WTC11 (cell line): ENCODE results near the gene KSR2. TPM values are rescaled to one million over a fixed set of nuclear protein-coding genes. Genes with fewer than 3 reads are reported as not detected.

Experiments used
- ATAC-seq: fragments of 200-7000 bp; cut with Tn5 transposase; 2 replicates; pipeline ENCODE4 v1.10.0; 2021; ENCODE audit warnings: mild to moderate bottlenecking, moderate library complexity
- CTCF ChIA-PET: fragments of 300-600 bp; sonication (Branson Sonifier 250); formaldehyde crosslinking; loops from one replicate; lab custom pipeline; 2021; ENCODE audit warnings: antibody characterized with exemption; lab: Charles Lee
- POLR2A ChIA-PET: fragments of 350-600 bp; sonication (Branson Sonifier 250); formaldehyde crosslinking; loops from one replicate; lab custom pipeline; 2021; ENCODE audit warnings: antibody characterized with exemption; lab: Charles Lee
- DNase-seq: peaks from one replicate; pipeline ENCODE4 v3.0.0; 2021; ENCODE audit warnings: low spot score
- H3K27ac Mint-ChIP-seq: 2 replicates; pipeline ENCODE4 v1.8.0; 2021; ENCODE audit warnings: mixed read lengths
- H3K27me3 Mint-ChIP-seq: 2 replicates; pipeline ENCODE4 v1.8.0; 2021; ENCODE audit warnings: low read depth, mild to moderate bottlenecking, moderate library complexity, mixed read lengths
- H3K36me3 Mint-ChIP-seq: 2 replicates; pipeline ENCODE4 v1.8.0; 2021; ENCODE audit warnings: mixed read lengths
- H3K4me1 Mint-ChIP-seq: 2 replicates; pipeline ENCODE4 v1.8.0; 2022; ENCODE audit warnings: mixed read lengths
- H3K4me3 Mint-ChIP-seq: 2 replicates; pipeline ENCODE4 v1.8.0; 2021; ENCODE audit warnings: mild to moderate bottlenecking, moderate library complexity, mixed read lengths
- H3K9me3 Mint-ChIP-seq: 2 replicates; pipeline ENCODE4 v1.8.0; 2021; ENCODE audit warnings: mixed read lengths
- ATF1 ChIP-seq: sonication (generic); formaldehyde crosslinking; IDR thresholded peaks from 2 replicates; pipeline ENCODE4 v1.8.1; 2023; ENCODE audit warnings: mild to moderate bottlenecking, moderate library complexity, missing genetic modification reagents
- CREM ChIP-seq: sonication (generic); formaldehyde crosslinking; IDR thresholded peaks from 2 replicates; pipeline ENCODE4 v1.8.1; 2022; ENCODE audit warnings: mild to moderate bottlenecking, missing genetic modification reagents, moderate library complexity
- EMX1 ChIP-seq: fragments of 250-450 bp; sonication (Bioruptor Pico); IDR thresholded peaks from 2 replicates; pipeline ENCODE4 v1.8.0; 2021; ENCODE audit warnings: mild to moderate bottlenecking
- ESRRA ChIP-seq: sonication (generic); formaldehyde crosslinking; IDR thresholded peaks from 2 replicates; pipeline ENCODE4 v1.8.1; 2022; ENCODE audit warnings: mild to moderate bottlenecking, missing genetic modification reagents, borderline replicate concordance
- JAZF1 ChIP-seq: fragments of 250-450 bp; sonication (Bioruptor Pico); IDR thresholded peaks from 2 replicates; pipeline ENCODE4 v1.9.0; 2021; ENCODE audit warnings: moderate library complexity, mild to moderate bottlenecking, inconsistent platforms
- MLX ChIP-seq: sonication (generic); formaldehyde crosslinking; IDR thresholded peaks from 2 replicates; pipeline ENCODE4 v1.8.1; 2023; ENCODE audit warnings: mild to moderate bottlenecking, missing genetic modification reagents, moderate library complexity
- NFATC4 ChIP-seq: fragments of 250-450 bp; sonication (Bioruptor Pico); IDR thresholded peaks from 2 replicates; pipeline ENCODE4 v1.9.0; 2021; ENCODE audit warnings: mild to moderate bottlenecking
- TCF7 ChIP-seq: sonication (generic); formaldehyde crosslinking; IDR thresholded peaks from 2 replicates; pipeline ENCODE4 v1.8.0; 2022; ENCODE audit warnings: mild to moderate bottlenecking, low read depth, missing genetic modification reagents, moderate library complexity
- ZBTB21 ChIP-seq: sonication (generic); formaldehyde crosslinking; IDR thresholded peaks from 2 replicates; pipeline ENCODE4 v1.8.1; 2023; ENCODE audit warnings: mild to moderate bottlenecking, missing genetic modification reagents, borderline replicate concordance
- ZNF396 ChIP-seq: fragments of 250-450 bp; sonication (Bioruptor Pico); IDR thresholded peaks from 2 replicates; pipeline ENCODE4 v1.8.0; 2021; ENCODE audit warnings: mild to moderate bottlenecking, moderate library complexity, borderline replicate concordance
- total RNA-seq: library from RNA; stranded (reverse); gene quantifications from 3 replicates; pipeline ENCODE4 v1.2.3, GENCODE V29; 2021
- TF ChIP-seq, protein P1 (sequence below): sonication (generic); formaldehyde crosslinking; IDR thresholded peaks from 2 replicates; pipeline ENCODE4 v1.8.0; 2023; ENCODE audit warnings: mild to moderate bottlenecking, missing genetic modification reagents
- TF ChIP-seq, protein P2 (sequence below): fragments of 250-450 bp; sonication (Bioruptor Pico); IDR thresholded peaks from 2 replicates; pipeline ENCODE4 v1.9.0; 2021; ENCODE audit warnings: mild to moderate bottlenecking
- TF ChIP-seq, protein P3 (sequence below): sonication (generic); formaldehyde crosslinking; IDR thresholded peaks from 2 replicates; pipeline ENCODE4 v1.8.1; 2023; ENCODE audit warnings: mild to moderate bottlenecking, moderate library complexity, missing genetic modification reagents

The KSR2 gene
- total RNA-seq, 1 experiment from 2014 or later: 2.4 TPM

DNA sequence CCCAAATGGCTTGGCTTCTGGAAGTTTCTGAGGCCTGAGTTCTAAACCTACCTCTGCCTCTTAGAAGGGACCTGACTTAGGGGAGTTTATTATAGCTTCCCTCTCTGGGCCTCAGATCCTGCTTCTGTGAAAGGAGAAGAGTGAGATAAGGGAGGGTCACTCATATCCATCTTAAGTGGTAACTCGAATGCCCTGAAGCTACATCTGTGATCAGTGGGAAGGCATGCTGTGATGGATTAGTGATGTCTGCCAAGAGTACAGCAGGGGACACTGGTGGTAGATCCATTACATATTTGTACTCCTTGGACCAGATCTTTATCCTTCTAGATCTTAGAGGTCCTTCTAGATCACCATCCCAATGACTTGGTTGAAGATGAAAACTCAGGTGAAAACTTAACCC is 509.6 kb downstream of the KSR2 start:
- no peak overlapping the region for H3K27ac Mint-ChIP-seq
- CTCF ChIA-PET: interaction anchor here (0.9 kb wide), 1 partner anchor 12 kb away, joined by 3 read pairs; no protein-coding TSS in a partner anchor

DNA sequence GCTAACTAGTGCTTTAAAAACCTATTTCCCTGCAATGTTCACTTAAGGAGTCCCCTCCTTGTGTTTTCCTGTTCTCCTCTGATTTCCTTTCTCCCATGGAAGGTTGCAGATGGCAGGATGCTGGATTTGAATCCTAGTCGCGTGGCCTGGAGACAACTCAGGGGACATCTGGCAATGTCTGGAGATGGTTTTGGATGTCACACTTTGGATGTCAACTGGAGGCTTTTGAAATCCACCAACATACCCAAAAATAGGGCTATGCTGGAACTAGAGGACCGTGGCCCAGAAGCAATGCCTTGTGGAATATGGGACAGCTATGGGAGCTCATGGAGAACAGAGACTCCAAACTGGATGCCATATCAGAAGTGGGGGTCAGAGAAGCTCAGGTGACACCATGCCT is 511.6 kb downstream of the KSR2 start:
- no peaks in the 10 kb centered on the region for H3K27me3 Mint-ChIP-seq
- peaks cover 3% of the 10 kb centered on the region; the same call in 1 of the 2 replicates for H3K36me3 Mint-ChIP-seq
- H3K4me3 Mint-ChIP-seq: no peak overlapping the region
- ChIA-PET CTCF (interaction anchor here (1.4 to 1.7 kb wide), 2 partner anchors 14 to 16 kb away, joined by 3 to 5 read pairs; no protein-coding TSS in a partner anchor), POLR2A (no interaction called here)
- H3K4me1 Mint-ChIP-seq: no peaks in the 10 kb centered on the region
- no peak for ATAC-seq
- H3K27ac Mint-ChIP-seq: no peak overlapping the region
- peaks cover 8% of the 10 kb centered on the region; the same call in 1 of the 2 replicates for H3K9me3 Mint-ChIP-seq
- no peak for TF ChIP-seq JAZF1 (CRISPR knock-in tag)
- no peak for TF ChIP-seq ZNF396
- no peak for TF ChIP-seq TCF7 (CRISPR knock-in tag)
- TF ChIP-seq, protein P1, sequence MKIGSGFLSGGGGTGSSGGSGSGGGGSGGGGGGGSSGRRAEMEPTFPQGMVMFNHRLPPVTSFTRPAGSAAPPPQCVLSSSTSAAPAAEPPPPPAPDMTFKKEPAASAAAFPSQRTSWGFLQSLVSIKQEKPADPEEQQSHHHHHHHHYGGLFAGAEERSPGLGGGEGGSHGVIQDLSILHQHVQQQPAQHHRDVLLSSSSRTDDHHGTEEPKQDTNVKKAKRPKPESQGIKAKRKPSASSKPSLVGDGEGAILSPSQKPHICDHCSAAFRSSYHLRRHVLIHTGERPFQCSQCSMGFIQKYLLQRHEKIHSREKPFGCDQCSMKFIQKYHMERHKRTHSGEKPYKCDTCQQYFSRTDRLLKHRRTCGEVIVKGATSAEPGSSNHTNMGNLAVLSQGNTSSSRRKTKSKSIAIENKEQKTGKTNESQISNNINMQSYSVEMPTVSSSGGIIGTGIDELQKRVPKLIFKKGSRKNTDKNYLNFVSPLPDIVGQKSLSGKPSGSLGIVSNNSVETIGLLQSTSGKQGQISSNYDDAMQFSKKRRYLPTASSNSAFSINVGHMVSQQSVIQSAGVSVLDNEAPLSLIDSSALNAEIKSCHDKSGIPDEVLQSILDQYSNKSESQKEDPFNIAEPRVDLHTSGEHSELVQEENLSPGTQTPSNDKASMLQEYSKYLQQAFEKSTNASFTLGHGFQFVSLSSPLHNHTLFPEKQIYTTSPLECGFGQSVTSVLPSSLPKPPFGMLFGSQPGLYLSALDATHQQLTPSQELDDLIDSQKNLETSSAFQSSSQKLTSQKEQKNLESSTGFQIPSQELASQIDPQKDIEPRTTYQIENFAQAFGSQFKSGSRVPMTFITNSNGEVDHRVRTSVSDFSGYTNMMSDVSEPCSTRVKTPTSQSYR (CRISPR knock-in tag): no peak
- DNase-seq: no peak

More for the DNA sequence above, 509.6 kb downstream of the KSR2 start:
- no peaks in the 10 kb centered on the region for H3K27me3 Mint-ChIP-seq
- H3K4me1 Mint-ChIP-seq: no peaks in the 10 kb centered on the region
- ATAC-seq (no peak), DNase-seq (no peak)
- H3K4me3 Mint-ChIP-seq: no peak overlapping the region
- POLR2A ChIA-PET: no interaction called here
- TF ChIP-seq ZBTB21 (CRISPR knock-in tag): no peak
- TF ChIP-seq, protein P2, sequence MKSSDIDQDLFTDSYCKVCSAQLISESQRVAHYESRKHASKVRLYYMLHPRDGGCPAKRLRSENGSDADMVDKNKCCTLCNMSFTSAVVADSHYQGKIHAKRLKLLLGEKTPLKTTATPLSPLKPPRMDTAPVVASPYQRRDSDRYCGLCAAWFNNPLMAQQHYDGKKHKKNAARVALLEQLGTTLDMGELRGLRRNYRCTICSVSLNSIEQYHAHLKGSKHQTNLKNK (CRISPR knock-in tag): no peak
- TF ChIP-seq, all 79 proteins: peak for 0
- Mint-ChIP-seq H3K36me3 (no peaks in the 10 kb centered on the region), H3K9me3 (no peaks in the 10 kb centered on the region)

DNA sequence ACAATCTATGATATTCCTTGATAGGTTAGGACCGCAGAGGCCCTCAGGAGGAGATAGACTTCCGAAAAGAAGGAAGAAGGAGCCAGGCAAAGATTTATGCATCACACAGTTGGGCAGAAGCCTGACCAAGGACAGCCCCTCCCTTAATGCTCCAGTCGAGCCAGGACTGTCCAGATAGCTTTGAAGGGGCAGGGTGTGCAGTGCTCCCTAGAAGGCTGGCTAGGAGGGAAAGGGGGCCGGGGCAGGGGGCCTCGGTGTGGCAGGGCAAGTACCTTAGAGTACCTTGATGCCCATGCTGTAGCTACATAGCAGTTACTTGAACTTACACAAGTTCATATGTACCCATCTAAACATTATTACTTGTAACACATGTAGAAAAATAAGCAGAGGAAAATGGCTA is 512.7 kb downstream of the KSR2 start:
- ChIA-PET POLR2A (no interaction called here), CTCF (interaction anchor here (0.8 to 1.7 kb wide), 2 partner anchors 15 to 132 kb away, joined by 3 to 5 read pairs; no protein-coding TSS in a partner anchor)
- Mint-ChIP-seq H3K4me1 (no peaks in the 10 kb centered on the region), H3K4me3 (no peak overlapping the region), H3K27me3 (no peaks in the 10 kb centered on the region), H3K36me3 (peaks cover 3% of the 10 kb centered on the region; the same call in 1 of the 2 replicates), H3K9me3 (peaks cover 12% of the 10 kb centered on the region; the same call in 1 of the 2 replicates), H3K27ac (no peak overlapping the region)
- TF ChIP-seq, protein P3, sequence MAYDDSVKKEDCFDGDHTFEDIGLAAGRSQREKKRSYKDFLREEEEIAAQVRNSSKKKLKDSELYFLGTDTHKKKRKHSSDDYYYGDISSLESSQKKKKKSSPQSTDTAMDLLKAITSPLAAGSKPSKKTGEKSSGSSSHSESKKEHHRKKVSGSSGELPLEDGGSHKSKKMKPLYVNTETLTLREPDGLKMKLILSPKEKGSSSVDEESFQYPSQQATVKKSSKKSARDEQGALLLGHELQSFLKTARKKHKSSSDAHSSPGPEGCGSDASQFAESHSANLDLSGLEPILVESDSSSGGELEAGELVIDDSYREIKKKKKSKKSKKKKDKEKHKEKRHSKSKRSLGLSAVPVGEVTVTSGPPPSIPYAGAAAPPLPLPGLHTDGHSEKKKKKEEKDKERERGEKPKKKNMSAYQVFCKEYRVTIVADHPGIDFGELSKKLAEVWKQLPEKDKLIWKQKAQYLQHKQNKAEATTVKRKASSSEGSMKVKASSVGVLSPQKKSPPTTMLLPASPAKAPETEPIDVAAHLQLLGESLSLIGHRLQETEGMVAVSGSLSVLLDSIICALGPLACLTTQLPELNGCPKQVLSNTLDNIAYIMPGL: no peak
- TF ChIP-seq ESRRA: no peak
- no peak for TF ChIP-seq ATF1 (CRISPR knock-in tag)
- TF ChIP-seq, protein P2 (CRISPR knock-in tag): no peak
- TF ChIP-seq EMX1 (CRISPR knock-in tag): no peak
- no peak for TF ChIP-seq ZBTB21 (CRISPR knock-in tag)
- no peak for TF ChIP-seq CREM (CRISPR knock-in tag)
- no peak for TF ChIP-seq TCF7 (CRISPR knock-in tag)
- no peak for TF ChIP-seq MLX (CRISPR knock-in tag)
- no peak for TF ChIP-seq NFATC4 (CRISPR knock-in tag)
- DNase-seq: no peak
- no peak for ATAC-seq
